ENCODE data around the gene CASQ1. TPM values are rescaled to one million over a fixed set of nuclear protein-coding genes. Genes with fewer than 3 reads are reported as not detected.

Gene CASQ1
- total RNA-seq, 1 experiment from 2014 or later = not detected

DNA sequence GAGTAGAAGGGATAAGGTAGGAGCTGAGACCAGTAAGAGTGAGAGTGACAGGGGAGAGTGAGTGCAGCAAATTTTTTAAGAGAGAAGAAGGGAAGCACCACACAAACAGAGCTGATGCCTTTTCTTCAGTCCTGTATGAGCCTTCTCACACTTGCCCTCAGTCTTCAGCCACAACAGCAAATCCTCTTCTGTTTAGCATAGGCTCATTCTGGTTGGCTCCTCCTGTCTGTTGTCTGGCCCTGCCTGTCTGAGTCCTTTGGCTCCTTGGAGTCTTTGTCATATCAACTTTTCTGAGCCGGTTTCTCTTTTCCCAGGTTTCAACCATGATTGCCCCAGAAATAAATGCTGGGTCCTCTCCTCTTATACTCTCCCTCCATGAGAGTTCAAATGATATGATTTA is 12.7 kb upstream of the CASQ1 start:
- H3K4me3 ChIP-seq (ENCODE audit: low read depth, low read length) = no peak overlapping the region
- TF ChIP-seq, protein P1, sequence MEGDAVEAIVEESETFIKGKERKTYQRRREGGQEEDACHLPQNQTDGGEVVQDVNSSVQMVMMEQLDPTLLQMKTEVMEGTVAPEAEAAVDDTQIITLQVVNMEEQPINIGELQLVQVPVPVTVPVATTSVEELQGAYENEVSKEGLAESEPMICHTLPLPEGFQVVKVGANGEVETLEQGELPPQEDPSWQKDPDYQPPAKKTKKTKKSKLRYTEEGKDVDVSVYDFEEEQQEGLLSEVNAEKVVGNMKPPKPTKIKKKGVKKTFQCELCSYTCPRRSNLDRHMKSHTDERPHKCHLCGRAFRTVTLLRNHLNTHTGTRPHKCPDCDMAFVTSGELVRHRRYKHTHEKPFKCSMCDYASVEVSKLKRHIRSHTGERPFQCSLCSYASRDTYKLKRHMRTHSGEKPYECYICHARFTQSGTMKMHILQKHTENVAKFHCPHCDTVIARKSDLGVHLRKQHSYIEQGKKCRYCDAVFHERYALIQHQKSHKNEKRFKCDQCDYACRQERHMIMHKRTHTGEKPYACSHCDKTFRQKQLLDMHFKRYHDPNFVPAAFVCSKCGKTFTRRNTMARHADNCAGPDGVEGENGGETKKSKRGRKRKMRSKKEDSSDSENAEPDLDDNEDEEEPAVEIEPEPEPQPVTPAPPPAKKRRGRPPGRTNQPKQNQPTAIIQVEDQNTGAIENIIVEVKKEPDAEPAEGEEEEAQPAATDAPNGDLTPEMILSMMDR (IDR thresholded peaks at IDR 0.05; ENCODE audit: insufficient read depth in 1 of 2, low read depth in 1 of 2, low read length in 1 of 2, severe bottlenecking in 1 of 2, unreplicated experiment in 1 of 2) = no peak
- H3K27ac Mint-ChIP-seq (ENCODE audit: unreplicated experiment) = no peak overlapping the region
- H3K9me3 Mint-ChIP-seq (ENCODE audit: unreplicated experiment) = no peaks in the 10 kb centered on the region
- CTCF ChIA-PET = no interaction called here
- H3K27me3 ChIP-seq (replicated peaks; ENCODE audit: control insufficient read depth, insufficient read depth, low read length) = no peaks in the 10 kb centered on the region
- no TSS peak for BruUV-seq (replicated peaks)
- no peaks in the 10 kb centered on the region for H3K27me3 Mint-ChIP-seq (ENCODE audit: insufficient read depth, unreplicated experiment)
- H3K4me1 Mint-ChIP-seq (ENCODE audit: low read depth, unreplicated experiment) = no peaks in the 10 kb centered on the region
- H3K36me3 Mint-ChIP-seq (ENCODE audit: insufficient read depth, unreplicated experiment) = no peaks in the 10 kb centered on the region
- no peaks in the 10 kb centered on the region for H3K36me3 ChIP-seq (ENCODE audit: control insufficient read depth, insufficient read depth, low read length)
- POLR2A ChIA-PET = no interaction called here
- DNase-seq = no peak
- no peak overlapping the region for H3K4me3 Mint-ChIP-seq (ENCODE audit: unreplicated experiment)
- intact Hi-C loops (cut with micrococcal nuclease; ENCODE audit: unreplicated experiment) = no loop called here
- no peaks in the 10 kb centered on the region for H3K9me3 ChIP-seq
- no peaks in the 10 kb centered on the region for H3K4me1 ChIP-seq

DNA sequence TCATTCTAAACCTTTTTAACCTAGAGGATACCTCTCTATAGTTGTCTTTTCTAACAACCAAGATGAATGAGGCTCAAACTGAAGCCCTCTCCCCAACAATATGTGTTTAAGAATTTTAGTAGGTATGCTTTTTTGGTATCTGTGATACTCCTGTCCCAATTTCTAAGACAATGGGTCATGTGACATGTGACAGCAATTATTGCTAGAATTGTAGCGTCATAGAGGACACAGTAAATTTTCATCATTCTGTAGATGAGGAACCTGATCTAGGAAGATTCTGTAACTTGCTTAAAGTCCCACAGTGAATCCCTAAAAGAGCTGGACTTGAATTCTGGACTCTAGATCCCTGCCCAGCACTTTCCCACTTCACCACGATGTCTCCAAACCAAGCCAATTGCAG is 11.6 kb upstream of the CASQ1 start:
- H3K9me3 Mint-ChIP-seq (ENCODE audit: unreplicated experiment) = no peaks in the 10 kb centered on the region
- TF ChIP-seq, protein P1 (IDR thresholded peaks at IDR 0.05; ENCODE audit: insufficient read depth in 1 of 2, low read depth in 1 of 2, low read length in 1 of 2, severe bottlenecking in 1 of 2, unreplicated experiment in 1 of 2) = no peak
- CTCF ChIA-PET = no interaction called here
- intact Hi-C loops (cut with micrococcal nuclease; ENCODE audit: unreplicated experiment) = no loop called here
- H3K36me3 Mint-ChIP-seq (ENCODE audit: insufficient read depth, unreplicated experiment) = no peaks in the 10 kb centered on the region
- H3K27me3 Mint-ChIP-seq (ENCODE audit: insufficient read depth, unreplicated experiment) = no peaks in the 10 kb centered on the region
- H3K4me3 Mint-ChIP-seq (ENCODE audit: unreplicated experiment) = no peak overlapping the region
- Histone ChIP-seq H3K36me3 (ENCODE audit: control insufficient read depth, insufficient read depth, low read length) (no peaks in the 10 kb centered on the region), H3K4me1 (no peaks in the 10 kb centered on the region), H3K9me3 (no peaks in the 10 kb centered on the region), H3K27me3 (replicated peaks; ENCODE audit: control insufficient read depth, insufficient read depth, low read length) (no peaks in the 10 kb centered on the region), H3K4me3 (ENCODE audit: low read depth, low read length) (no peak overlapping the region)
- POLR2A ChIA-PET = no interaction called here
- no TSS peak for BruUV-seq (replicated peaks)
- H3K4me1 Mint-ChIP-seq (ENCODE audit: low read depth, unreplicated experiment) = no peaks in the 10 kb centered on the region
- no peak overlapping the region for H3K27ac Mint-ChIP-seq (ENCODE audit: unreplicated experiment)
- DNase-seq = no peak

DNA sequence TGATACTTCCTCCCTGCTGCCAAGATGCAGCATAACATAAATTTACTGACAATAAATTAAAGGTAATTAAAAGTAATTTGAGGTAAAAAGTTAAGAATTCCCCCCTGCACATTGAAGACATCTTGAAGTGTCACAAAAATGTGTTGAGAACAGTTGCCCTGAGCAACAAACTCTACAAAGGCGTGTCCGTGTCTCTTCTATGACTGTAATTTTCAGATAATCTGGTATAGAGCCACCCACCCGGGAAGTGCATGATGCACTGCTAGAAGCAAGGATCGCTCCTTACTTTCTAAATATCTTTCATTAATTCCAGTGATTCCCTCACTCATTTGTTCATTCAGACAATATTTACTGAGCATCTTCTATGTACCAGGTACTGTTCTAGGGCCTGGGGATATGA is 11.0 kb upstream of the CASQ1 start:
- Mint-ChIP-seq H3K27me3 (ENCODE audit: insufficient read depth, unreplicated experiment) (no peaks in the 10 kb centered on the region), H3K4me3 (ENCODE audit: unreplicated experiment) (no peak overlapping the region), H3K27ac (ENCODE audit: unreplicated experiment) (no peak overlapping the region), H3K9me3 (ENCODE audit: unreplicated experiment) (no peaks in the 10 kb centered on the region), H3K36me3 (ENCODE audit: insufficient read depth, unreplicated experiment) (no peaks in the 10 kb centered on the region), H3K4me1 (ENCODE audit: low read depth, unreplicated experiment) (no peaks in the 10 kb centered on the region)
- intact Hi-C loops (cut with micrococcal nuclease; ENCODE audit: unreplicated experiment) = no loop called here
- H3K36me3 ChIP-seq (ENCODE audit: control insufficient read depth, insufficient read depth, low read length) = no peaks in the 10 kb centered on the region
- DNase-seq = no peak
- H3K4me3 ChIP-seq (ENCODE audit: low read depth, low read length) = no peak overlapping the region
- no TSS peak for BruUV-seq (replicated peaks)
- TF ChIP-seq, protein P1 (IDR thresholded peaks at IDR 0.05; ENCODE audit: insufficient read depth in 1 of 2, low read depth in 1 of 2, low read length in 1 of 2, severe bottlenecking in 1 of 2, unreplicated experiment in 1 of 2) = no peak
- POLR2A ChIA-PET = no interaction called here
- H3K9me3 ChIP-seq = no peaks in the 10 kb centered on the region
- CTCF ChIA-PET = no interaction called here
- no peaks in the 10 kb centered on the region for H3K27me3 ChIP-seq (replicated peaks; ENCODE audit: control insufficient read depth, insufficient read depth, low read length)
- no peaks in the 10 kb centered on the region for H3K4me1 ChIP-seq
